GM12878 (cell line): ENCODE results near the gene OR2B2. TPM values are rescaled to one million over a fixed set of nuclear protein-coding genes. Genes with fewer than 3 reads are reported as not detected.

Experiments used
- CHD4 ChIP-seq: fragments of 200-600 bp; sonication (generic); IDR thresholded peaks from 2 replicates; pipeline ENCODE4 v1.6.1; 2016; ENCODE audit warnings: mild to moderate bottlenecking
- EGR1 ChIP-seq, 2 experiments: IDR thresholded peaks; 1 replicate in 1 of 2; 2 replicates in 1 of 2; pipeline ENCODE4 v1.6.1; 2011 to 2012; ENCODE audit warnings: low read depth in 2 of 2, low read length in 2 of 2, borderline replicate concordance in 1 of 2, mild to moderate bottlenecking in 1 of 2, moderate library complexity in 1 of 2
- ETV6 ChIP-seq, 2 experiments: fragments of 450-650 bp in 1 of 2; IDR thresholded peaks in 1 of 2; conservative IDR thresholded peaks in 1 of 2; 2 replicates each; pipeline ENCODE4 v1.6.1; 2014; ENCODE audit warnings: antibody characterized with exemption in 1 of 2, borderline replicate concordance in 1 of 2, low read depth in 1 of 2, mild to moderate bottlenecking in 1 of 2, moderate library complexity in 1 of 2
- NBN ChIP-seq: fragments of 450-650 bp; IDR thresholded peaks from 2 replicates; pipeline ENCODE4 v1.6.1; 2016
- NFIC ChIP-seq: IDR thresholded peaks from 2 replicates; pipeline ENCODE4 v1.6.1; 2012; ENCODE audit warnings: low read depth, mild to moderate bottlenecking, inconsistent platforms, low read length, moderate library complexity
- NFYA ChIP-seq: IDR thresholded peaks from 2 replicates; pipeline ENCODE4 v1.6.1; 2011; ENCODE audit warnings: low read depth, mild to moderate bottlenecking, low read length, improper control_type of control experiment, borderline replicate concordance
- POLR2A ChIP-seq: IDR thresholded peaks from 2 replicates; pipeline ENCODE4 v1.6.1; 2011; ENCODE audit warnings: low read depth, mild to moderate bottlenecking, low read length
- SPI1 ChIP-seq: IDR thresholded peaks from 2 replicates; pipeline ENCODE4 v1.6.1; 2011; ENCODE audit warnings: low read depth, mild to moderate bottlenecking, low read length, moderate library complexity, borderline replicate concordance; ENCODE audit not compliant: insufficient read depth
- ZNF207 ChIP-seq: fragments of 450-650 bp; IDR thresholded peaks from 2 replicates; pipeline ENCODE4 v1.6.1; 2014; ENCODE audit warnings: antibody characterized with exemption, mild to moderate bottlenecking, borderline replicate concordance
- ZNF384 ChIP-seq: IDR thresholded peaks from 2 replicates; pipeline ENCODE4 v1.6.1; 2012; ENCODE audit warnings: low read depth, mild to moderate bottlenecking, low read length, improper control_type of control experiment, borderline replicate concordance
- ZNF622 ChIP-seq: fragments of 450-650 bp; IDR thresholded peaks from 2 replicates; pipeline ENCODE4 v1.6.1; 2017; ENCODE audit warnings: mild to moderate bottlenecking, inconsistent platforms
- polyA plus RNA-seq, 11 experiments: library from polyadenylated mRNA; depleted of rRNA in 4 of 11; unstranded in 6 of 11; stranded (reverse) in 5 of 11; fragments of >200 nt; fragmentation: Nextera tagmentation in 4 of 11; fragmentation: Illumina TruSeq in 1 of 11; extraction: Ambion mirVana in 4 of 11; extraction: Trizol in 1 of 11; gene quantifications; 1 replicate in 1 of 11; 2 replicates in 10 of 11; pipeline versions ENCODE4 v1.2.1 to v1.2.3, GENCODE V29; 2011 to 2016; ENCODE audit warnings: inconsistent platforms in 2 of 11, missing spikeins in 2 of 11, low read depth in 1 of 11
- total RNA-seq, 4 experiments: library from RNA; depleted of rRNA in 3 of 4; stranded (reverse); fragments of >200 nt in 3 of 4; fragmentation: Illumina TruSeq in 1 of 4; extraction: Trizol in 1 of 4; gene quantifications; 2 replicates each; pipeline versions ENCODE4 v1.2.1 to v1.2.3, GENCODE V29; 2013 to 2021
- TF ChIP-seq, protein P1 (sequence below): fragments of 450-650 bp; formaldehyde crosslinking; IDR thresholded peaks from 2 replicates; pipeline ENCODE4 v1.4.0; 2022; ENCODE audit warnings: mild to moderate bottlenecking, moderate library complexity
- TF ChIP-seq, protein P2 (sequence below): fragments of 150-350 bp; IDR thresholded peaks from 2 replicates; pipeline ENCODE4 v1.6.1; 2016; ENCODE audit warnings: low read depth, low read length
- TF ChIP-seq, protein P3 (sequence below): fragments of 450-650 bp; IDR thresholded peaks from 2 replicates; pipeline ENCODE4 v1.6.1; 2017; ENCODE audit warnings: mild to moderate bottlenecking, moderate library complexity
- TF ChIP-seq, protein P4 (sequence below): fragments of 450-650 bp; IDR thresholded peaks from 2 replicates; pipeline ENCODE4 v1.6.1; 2017; ENCODE audit warnings: low read depth, mild to moderate bottlenecking, moderate library complexity

Gene OR2B2
- total and polyA plus RNA-seq, 10 of the 15 experiments (the other 5 are each of a cell fraction or from before 2014, with no cell fraction given), result not detected

DNA sequence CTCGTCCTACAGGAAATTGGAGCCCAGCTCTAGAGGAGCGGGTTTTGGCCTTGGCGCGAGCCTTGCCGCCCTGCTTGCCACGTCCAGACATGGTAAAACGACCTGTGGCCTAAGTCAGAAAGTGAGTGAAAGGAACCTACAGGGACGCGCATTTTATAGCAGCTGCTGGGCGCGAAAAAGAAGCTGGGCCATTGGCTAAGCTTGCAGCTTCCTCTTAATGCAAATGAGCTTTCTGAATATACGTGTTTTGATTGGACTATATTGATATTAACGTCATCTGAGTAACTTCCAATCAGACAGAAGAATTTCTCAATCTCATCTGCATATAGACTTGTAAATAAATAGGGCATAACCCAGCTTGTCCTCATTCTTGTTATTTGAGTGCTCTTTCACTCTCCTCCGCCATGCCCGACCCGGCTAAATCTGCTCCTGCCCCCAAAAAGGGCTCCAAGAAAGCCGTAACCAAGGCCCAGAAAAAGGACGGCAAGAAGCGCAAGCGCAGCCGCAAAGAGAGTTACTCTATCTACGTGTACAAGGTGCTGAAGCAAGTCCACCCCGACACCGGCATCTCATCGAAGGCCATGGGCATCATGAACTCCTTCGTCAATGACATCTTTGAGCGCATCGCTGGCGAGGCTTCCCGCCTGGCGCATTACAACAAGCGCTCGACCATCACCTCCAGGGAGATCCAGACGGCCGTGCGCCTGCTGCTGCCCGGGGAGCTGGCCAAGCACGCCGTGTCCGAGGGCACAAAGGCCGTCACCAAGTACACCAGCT lies 18.9 kb downstream of the OR2B2 start (continued):
- TF ChIP-seq, protein P1, sequence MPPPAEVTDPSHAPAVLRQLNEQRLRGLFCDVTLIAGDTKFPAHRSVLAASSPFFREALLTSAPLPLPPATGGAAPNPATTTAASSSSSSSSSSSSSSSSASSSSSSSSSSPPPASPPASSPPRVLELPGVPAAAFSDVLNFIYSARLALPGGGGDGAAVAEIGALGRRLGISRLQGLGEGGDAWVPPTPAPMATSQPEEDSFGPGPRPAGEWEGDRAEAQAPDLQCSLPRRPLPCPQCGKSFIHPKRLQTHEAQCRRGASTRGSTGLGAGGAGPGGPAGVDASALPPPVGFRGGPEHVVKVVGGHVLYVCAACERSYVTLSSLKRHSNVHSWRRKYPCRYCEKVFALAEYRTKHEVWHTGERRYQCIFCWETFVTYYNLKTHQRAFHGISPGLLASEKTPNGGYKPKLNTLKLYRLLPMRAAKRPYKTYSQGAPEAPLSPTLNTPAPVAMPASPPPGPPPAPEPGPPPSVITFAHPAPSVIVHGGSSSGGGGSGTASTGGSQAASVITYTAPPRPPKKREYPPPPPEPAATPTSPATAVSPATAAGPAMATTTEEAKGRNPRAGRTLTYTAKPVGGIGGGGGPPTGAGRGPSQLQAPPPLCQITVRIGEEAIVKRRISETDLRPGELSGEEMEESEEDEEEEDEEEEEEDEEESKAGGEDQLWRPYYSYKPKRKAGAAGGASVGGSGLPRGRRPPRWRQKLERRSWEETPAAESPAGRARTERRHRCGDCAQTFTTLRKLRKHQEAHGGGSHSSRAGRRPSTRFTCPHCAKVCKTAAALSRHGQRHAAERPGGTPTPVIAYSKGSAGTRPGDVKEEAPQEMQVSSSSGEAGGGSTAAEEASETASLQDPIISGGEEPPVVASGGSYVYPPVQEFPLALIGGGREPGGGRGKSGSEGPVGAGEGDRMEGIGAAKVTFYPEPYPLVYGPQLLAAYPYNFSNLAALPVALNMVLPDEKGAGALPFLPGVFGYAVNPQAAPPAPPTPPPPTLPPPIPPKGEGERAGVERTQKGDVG, result no peak
- TF ChIP-seq POLR2A (peak; percentile 96), NFIC (peak; percentile 62), CHD4 (no peak), ZNF622 (no peak), SPI1 (peak; percentile 44; the same call in 1 of the 2 replicates), ZNF207 (0 out of 2 replicates have a peak, but pooled peaks have one; percentile 6), ZNF384 (no peak), NBN (peak; percentile 76; the same call in 1 of the 2 replicates), NFYA (peak; percentile 54), EGR1 (IDR thresholded peaks at IDR 0.05; ENCODE audit: borderline replicate concordance in 1 of 2, low read depth in 2 of 2, low read length in 2 of 2) (no peak), ETV6 (conservative IDR thresholded peaks at IDR 0.05 in 1 of 2, IDR thresholded peaks at IDR 0.05 in 1 of 2; ENCODE audit: borderline replicate concordance in 1 of 2, low read depth in 1 of 2) (no peak)
- TF ChIP-seq, protein P2, sequence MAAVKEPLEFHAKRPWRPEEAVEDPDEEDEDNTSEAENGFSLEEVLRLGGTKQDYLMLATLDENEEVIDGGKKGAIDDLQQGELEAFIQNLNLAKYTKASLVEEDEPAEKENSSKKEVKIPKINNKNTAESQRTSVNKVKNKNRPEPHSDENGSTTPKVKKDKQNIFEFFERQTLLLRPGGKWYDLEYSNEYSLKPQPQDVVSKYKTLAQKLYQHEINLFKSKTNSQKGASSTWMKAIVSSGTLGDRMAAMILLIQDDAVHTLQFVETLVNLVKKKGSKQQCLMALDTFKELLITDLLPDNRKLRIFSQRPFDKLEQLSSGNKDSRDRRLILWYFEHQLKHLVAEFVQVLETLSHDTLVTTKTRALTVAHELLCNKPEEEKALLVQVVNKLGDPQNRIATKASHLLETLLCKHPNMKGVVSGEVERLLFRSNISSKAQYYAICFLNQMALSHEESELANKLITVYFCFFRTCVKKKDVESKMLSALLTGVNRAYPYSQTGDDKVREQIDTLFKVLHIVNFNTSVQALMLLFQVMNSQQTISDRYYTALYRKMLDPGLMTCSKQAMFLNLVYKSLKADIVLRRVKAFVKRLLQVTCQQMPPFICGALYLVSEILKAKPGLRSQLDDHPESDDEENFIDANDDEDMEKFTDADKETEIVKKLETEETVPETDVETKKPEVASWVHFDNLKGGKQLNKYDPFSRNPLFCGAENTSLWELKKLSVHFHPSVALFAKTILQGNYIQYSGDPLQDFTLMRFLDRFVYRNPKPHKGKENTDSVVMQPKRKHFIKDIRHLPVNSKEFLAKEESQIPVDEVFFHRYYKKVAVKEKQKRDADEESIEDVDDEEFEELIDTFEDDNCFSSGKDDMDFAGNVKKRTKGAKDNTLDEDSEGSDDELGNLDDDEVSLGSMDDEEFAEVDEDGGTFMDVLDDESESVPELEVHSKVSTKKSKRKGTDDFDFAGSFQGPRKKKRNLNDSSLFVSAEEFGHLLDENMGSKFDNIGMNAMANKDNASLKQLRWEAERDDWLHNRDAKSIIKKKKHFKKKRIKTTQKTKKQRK, result no peak
- TF ChIP-seq, protein P3, sequence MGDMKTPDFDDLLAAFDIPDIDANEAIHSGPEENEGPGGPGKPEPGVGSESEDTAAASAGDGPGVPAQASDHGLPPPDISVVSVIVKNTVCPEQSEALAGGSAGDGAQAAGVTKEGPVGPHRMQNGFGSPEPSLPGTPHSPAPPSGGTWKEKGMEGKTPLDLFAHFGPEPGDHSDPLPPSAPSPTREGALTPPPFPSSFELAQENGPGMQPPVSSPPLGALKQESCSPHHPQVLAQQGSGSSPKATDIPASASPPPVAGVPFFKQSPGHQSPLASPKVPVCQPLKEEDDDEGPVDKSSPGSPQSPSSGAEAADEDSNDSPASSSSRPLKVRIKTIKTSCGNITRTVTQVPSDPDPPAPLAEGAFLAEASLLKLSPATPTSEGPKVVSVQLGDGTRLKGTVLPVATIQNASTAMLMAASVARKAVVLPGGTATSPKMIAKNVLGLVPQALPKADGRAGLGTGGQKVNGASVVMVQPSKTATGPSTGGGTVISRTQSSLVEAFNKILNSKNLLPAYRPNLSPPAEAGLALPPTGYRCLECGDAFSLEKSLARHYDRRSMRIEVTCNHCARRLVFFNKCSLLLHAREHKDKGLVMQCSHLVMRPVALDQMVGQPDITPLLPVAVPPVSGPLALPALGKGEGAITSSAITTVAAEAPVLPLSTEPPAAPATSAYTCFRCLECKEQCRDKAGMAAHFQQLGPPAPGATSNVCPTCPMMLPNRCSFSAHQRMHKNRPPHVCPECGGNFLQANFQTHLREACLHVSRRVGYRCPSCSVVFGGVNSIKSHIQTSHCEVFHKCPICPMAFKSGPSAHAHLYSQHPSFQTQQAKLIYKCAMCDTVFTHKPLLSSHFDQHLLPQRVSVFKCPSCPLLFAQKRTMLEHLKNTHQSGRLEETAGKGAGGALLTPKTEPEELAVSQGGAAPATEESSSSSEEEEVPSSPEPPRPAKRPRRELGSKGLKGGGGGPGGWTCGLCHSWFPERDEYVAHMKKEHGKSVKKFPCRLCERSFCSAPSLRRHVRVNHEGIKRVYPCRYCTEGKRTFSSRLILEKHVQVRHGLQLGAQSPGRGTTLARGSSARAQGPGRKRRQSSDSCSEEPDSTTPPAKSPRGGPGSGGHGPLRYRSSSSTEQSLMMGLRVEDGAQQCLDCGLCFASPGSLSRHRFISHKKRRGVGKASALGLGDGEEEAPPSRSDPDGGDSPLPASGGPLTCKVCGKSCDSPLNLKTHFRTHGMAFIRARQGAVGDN, result peak; percentile 97
- TF ChIP-seq, protein P4, sequence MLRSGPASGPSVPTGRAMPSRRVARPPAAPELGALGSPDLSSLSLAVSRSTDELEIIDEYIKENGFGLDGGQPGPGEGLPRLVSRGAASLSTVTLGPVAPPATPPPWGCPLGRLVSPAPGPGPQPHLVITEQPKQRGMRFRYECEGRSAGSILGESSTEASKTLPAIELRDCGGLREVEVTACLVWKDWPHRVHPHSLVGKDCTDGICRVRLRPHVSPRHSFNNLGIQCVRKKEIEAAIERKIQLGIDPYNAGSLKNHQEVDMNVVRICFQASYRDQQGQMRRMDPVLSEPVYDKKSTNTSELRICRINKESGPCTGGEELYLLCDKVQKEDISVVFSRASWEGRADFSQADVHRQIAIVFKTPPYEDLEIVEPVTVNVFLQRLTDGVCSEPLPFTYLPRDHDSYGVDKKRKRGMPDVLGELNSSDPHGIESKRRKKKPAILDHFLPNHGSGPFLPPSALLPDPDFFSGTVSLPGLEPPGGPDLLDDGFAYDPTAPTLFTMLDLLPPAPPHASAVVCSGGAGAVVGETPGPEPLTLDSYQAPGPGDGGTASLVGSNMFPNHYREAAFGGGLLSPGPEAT, result no peak; the same call in 1 of the 2 replicates
